GM12878 (cell line): Measurements from ENCODE around the gene ELP6. TPM values are rescaled to one million over a fixed set of nuclear protein-coding genes. Genes with fewer than 3 reads are reported as not detected.

ENCODE experiments used
- ATAC-seq: fragments of 200-7000 bp; cut with Tn5 transposase; 3 replicates; pipeline ENCODE4 v1.9.1; 2020; ENCODE audit warnings: mild to moderate bottlenecking, moderate library complexity
- BruUV-seq: library from RNA; stranded (reverse); fragments of 400-500 nt; replicated peaks from 2 replicates; lab custom pipeline; 2021; lab: Mats Ljungman, UMichigan
- CTCF ChIA-PET: fragments of 300-600 bp; sonication (Branson Sonifier 250); formaldehyde crosslinking; extraction: SDS; loops from one replicate; lab custom pipeline; 2021; ENCODE audit warnings: inconsistent platforms; lab: Yijun Ruan, JAX
- POLR2A ChIA-PET: fragments of 350-600 bp; formaldehyde crosslinking; extraction: SDS; loops from one replicate; lab custom pipeline; 2021; ENCODE audit warnings: inconsistent platforms; lab: Charles Lee
- RAD21 ChIA-PET: fragments of 300-600 bp; sonication (Branson Sonifier 250); formaldehyde crosslinking; loops from one replicate; lab custom pipeline; 2023; ENCODE audit warnings: antibody characterized with exemption; ENCODE audit not compliant: unreplicated experiment; lab: Charles Lee
- SMC1A ChIA-PET: fragments of 300-600 bp; sonication (Branson Sonifier 250); formaldehyde crosslinking; loops from one replicate; lab custom pipeline; 2023; ENCODE audit not compliant: unreplicated experiment, uncharacterized antibody; lab: Charles Lee
- DNase-seq: peaks from one replicate; pipeline ENCODE4 v3.0.0-alpha.2; 2011; ENCODE audit warnings: low read depth, low spot score
- FAIRE-seq: peaks from 3 replicates; lab custom pipeline; 2011; peaks lifted over from hg19 to GRCh38; lab: Jason Lieb, UNC
- H2AFZ ChIP-seq: 2 replicates; pipeline ENCODE4 v1.6.0; 2011; ENCODE audit warnings: low read depth, low read length, control low read depth; ENCODE audit not compliant: control insufficient read depth
- H3K27ac ChIP-seq: 2 replicates; pipeline ENCODE4 v1.5.1; 2011; ENCODE audit warnings: control low read depth; ENCODE audit not compliant: control insufficient read depth, insufficient read depth
- H3K27me3 ChIP-seq, 2 experiments: replicated peaks in 1 of 2; 2 replicates each; pipeline versions ENCODE4 v1.6.0 to v1.6.1; 2011; ENCODE audit warnings: low read length in 1 of 2; ENCODE audit not compliant: control insufficient read depth in 2 of 2, insufficient read depth in 2 of 2
- H3K36me3 ChIP-seq, 2 experiments: 2 replicates each; pipeline ENCODE4 v1.5.1; 2011; ENCODE audit warnings: low read length in 1 of 2; ENCODE audit not compliant: control insufficient read depth in 2 of 2, insufficient read depth in 2 of 2
- H3K4me1 ChIP-seq: 2 replicates; pipeline ENCODE4 v1.6.1; 2011; ENCODE audit warnings: mild to moderate bottlenecking, low read length, moderate library complexity, mixed read lengths; ENCODE audit not compliant: control insufficient read depth, insufficient read depth
- H3K4me2 ChIP-seq: 2 replicates; pipeline ENCODE4 v1.6.0; 2011; ENCODE audit warnings: control low read depth; ENCODE audit not compliant: control insufficient read depth, insufficient read depth
- H3K4me3 ChIP-seq: fragments of 200-600 bp; sonication (generic); 2 replicates; pipeline ENCODE4 v1.5.1; 2016
- H3K79me2 ChIP-seq: 2 replicates; pipeline ENCODE4 v1.6.0; 2011; ENCODE audit warnings: low read length; ENCODE audit not compliant: control insufficient read depth, insufficient read depth
- H3K9ac ChIP-seq: 2 replicates; pipeline ENCODE4 v1.8.0; 2011; ENCODE audit warnings: low read length, control low read depth, mixed read lengths; ENCODE audit not compliant: control insufficient read depth, insufficient read depth
- H3K9me3 ChIP-seq: replicated peaks from 3 replicates; pipeline ENCODE4 v1.5.1; 2011; ENCODE audit warnings: mild to moderate bottlenecking, low read length; ENCODE audit not compliant: control insufficient read depth, insufficient read depth
- H4K20me1 ChIP-seq: 2 replicates; pipeline ENCODE4 v1.6.0; 2011; ENCODE audit not compliant: control insufficient read depth, insufficient read depth
- BACH1 ChIP-seq: fragments of 450-650 bp; IDR thresholded peaks from 2 replicates; pipeline ENCODE4 v1.6.1; 2017; ENCODE audit warnings: mild to moderate bottlenecking, borderline replicate concordance
- BCL11A ChIP-seq: IDR thresholded peaks from 2 replicates; pipeline ENCODE4 v1.6.1; 2011; ENCODE audit warnings: low read depth, low read length
- BRCA1 ChIP-seq: IDR thresholded peaks from 2 replicates; pipeline ENCODE4 v1.6.1; 2011; ENCODE audit warnings: low read depth, low read length, improper control_type of control experiment
- CHD4 ChIP-seq: fragments of 200-600 bp; sonication (generic); IDR thresholded peaks from 2 replicates; pipeline ENCODE4 v1.6.1; 2016; ENCODE audit warnings: mild to moderate bottlenecking
- FOXM1 ChIP-seq: IDR thresholded peaks from 2 replicates; pipeline ENCODE4 v1.6.1; 2012; ENCODE audit warnings: low read depth, mild to moderate bottlenecking, inconsistent platforms, low read length, moderate library complexity
- HDAC6 ChIP-seq: fragments of 200-600 bp; sonication (generic); IDR thresholded peaks from one replicate; pipeline ENCODE4 v1.8.0; 2017; ENCODE audit warnings: antibody characterized with exemption; ENCODE audit not compliant: unreplicated experiment
- IKZF2 ChIP-seq, 2 experiments: fragments of 450-650 bp; IDR thresholded peaks; 2 replicates each; pipeline ENCODE4 v1.6.1; 2017; ENCODE audit warnings: mild to moderate bottlenecking in 2 of 2, moderate library complexity in 2 of 2
- JUND ChIP-seq: IDR thresholded peaks from 2 replicates; pipeline ENCODE4 v1.6.1; 2012; ENCODE audit warnings: low read depth, mild to moderate bottlenecking, low read length, improper control_type of control experiment, moderate library complexity
- KLF5 ChIP-seq: fragments of 450-650 bp; IDR thresholded peaks from 2 replicates; pipeline ENCODE4 v1.6.1; 2014; ENCODE audit warnings: mild to moderate bottlenecking; ENCODE audit not compliant: partially characterized antibody
- MTA3 ChIP-seq: IDR thresholded peaks from 2 replicates; pipeline ENCODE4 v1.6.1; 2012; ENCODE audit warnings: low read length, inconsistent platforms, borderline replicate concordance
- MXI1 ChIP-seq: fragments of 150-350 bp; IDR thresholded peaks from 2 replicates; pipeline ENCODE4 v1.6.1; 2011; ENCODE audit warnings: low read depth, mild to moderate bottlenecking, inconsistent platforms, low read length, improper control_type of control experiment
- NBN ChIP-seq: fragments of 450-650 bp; IDR thresholded peaks from 2 replicates; pipeline ENCODE4 v1.6.1; 2016
- NRF1 ChIP-seq: conservative IDR thresholded peaks from 2 replicates; pipeline ENCODE4 v1.6.1; 2011; ENCODE audit warnings: mild to moderate bottlenecking, low read depth, low read length, improper control_type of control experiment
- POLR2AphosphoS5 ChIP-seq: IDR thresholded peaks from 2 replicates; pipeline ENCODE4 v1.6.1; 2011; ENCODE audit warnings: mild to moderate bottlenecking, low read length, inconsistent platforms
- RUNX3 ChIP-seq: IDR thresholded peaks from 2 replicates; pipeline ENCODE4 v1.6.1; 2012; ENCODE audit warnings: low read length, inconsistent platforms
- SIN3A ChIP-seq: IDR thresholded peaks from 2 replicates; pipeline ENCODE4 v1.6.1; 2012; ENCODE audit warnings: low read depth, low read length, improper control_type of control experiment
- ZNF24 ChIP-seq: fragments of 450-650 bp; IDR thresholded peaks from 2 replicates; pipeline ENCODE4 v1.6.1; 2017; ENCODE audit warnings: antibody characterized with exemption, mild to moderate bottlenecking
- WGBS: methylation state at CpG from one replicate; pipeline ENCODE4 v1.1.6; 2016; ENCODE audit warnings: low lambda C conversion rate; ENCODE audit not compliant: insufficient replicate concordance, insufficient coverage; ENCODE audit errors: missing lambda C conversion rate; 5-methylcytosine and 5-hydroxymethylcytosine counted together
- in situ Hi-C: fragments of 300-500 bp; cut with MboI; formaldehyde crosslinking; loops from 9 replicates; pipeline ENCODE4 v1.14.3; 2018; ENCODE audit warnings: mixed read lengths
- intact Hi-C: fragments of 100-400 bp; cut with micrococcal nuclease; formaldehyde crosslinking; loops from one replicate; pipeline ENCODE4 v1.14.2; 2022; ENCODE audit not compliant: unreplicated experiment
- polyA plus RNA-seq, 11 experiments: library from polyadenylated mRNA; depleted of rRNA in 4 of 11; unstranded in 6 of 11; stranded (reverse) in 5 of 11; fragments of >200 nt; fragmentation: Nextera tagmentation in 4 of 11; fragmentation: Illumina TruSeq in 1 of 11; extraction: Ambion mirVana in 4 of 11; extraction: Trizol in 1 of 11; gene quantifications; 1 replicate in 1 of 11; 2 replicates in 10 of 11; pipeline versions ENCODE4 v1.2.1 to v1.2.3, GENCODE V29; 2011 to 2016; ENCODE audit warnings: inconsistent platforms in 2 of 11, missing spikeins in 2 of 11, low read depth in 1 of 11
- total RNA-seq, 4 experiments: library from RNA; depleted of rRNA in 3 of 4; stranded (reverse); fragments of >200 nt in 3 of 4; fragmentation: Illumina TruSeq in 1 of 4; extraction: Trizol in 1 of 4; gene quantifications; 2 replicates each; pipeline versions ENCODE4 v1.2.1 to v1.2.3, GENCODE V29; 2013 to 2021
- TF ChIP-seq, protein P1 (sequence below): fragments of 450-650 bp; IDR thresholded peaks from 2 replicates; pipeline ENCODE4 v1.6.1; 2017; ENCODE audit warnings: mild to moderate bottlenecking, moderate library complexity
- TF ChIP-seq, protein P2 (sequence below): IDR thresholded peaks from 2 replicates; pipeline ENCODE4 v1.6.1; 2011; ENCODE audit warnings: mild to moderate bottlenecking, low read depth, low read length, moderate library complexity; ENCODE audit not compliant: insufficient replicate concordance
- TF ChIP-seq, protein P3 (sequence below): fragments of 450-650 bp; IDR thresholded peaks from 2 replicates; pipeline ENCODE4 v1.6.1; 2018; ENCODE audit warnings: borderline replicate concordance, mild to moderate bottlenecking; ENCODE audit not compliant: partially characterized antibody

The ELP6 gene
- total and polyA plus RNA-seq, 10 of the 15 experiments (the other 5 are each of a cell fraction or from before 2014, with no cell fraction given), result 39.5 to 83.3 (median 50.2) TPM

DNA sequence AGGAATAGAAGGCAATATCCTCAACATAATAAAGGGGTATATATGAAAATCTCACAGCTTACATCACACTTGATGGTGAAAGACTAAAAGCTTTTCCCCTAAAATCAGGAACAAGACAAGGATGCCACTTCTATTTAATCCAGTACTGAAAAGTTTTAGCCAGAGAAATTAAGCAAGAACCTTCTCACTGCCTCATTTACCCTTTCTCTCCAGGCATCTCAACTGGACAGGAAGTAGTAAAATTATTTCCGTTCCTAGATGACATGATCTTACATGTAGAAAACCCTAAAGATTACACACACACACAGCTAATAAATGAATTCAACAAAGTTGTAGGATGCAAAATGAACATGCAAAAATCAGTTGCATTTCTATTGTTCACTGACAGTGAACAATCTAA is 48.9 kb downstream of the ELP6 start:
- FAIRE-seq (no peak), ATAC-seq (no peak), DNase-seq (no peak)
- SMC1A ChIA-PET, result interaction anchor here (4.6 kb wide), 1 partner anchor 43 kb away, joined by 21 read pairs; no protein-coding TSS in a partner anchor
- TF ChIP-seq MXI1 (no peak), BRCA1 (no peak), BACH1 (no peak), HDAC6 (no peak), NBN (no peak), KLF5 (no peak), ZNF24 (no peak), CHD4 (no peak), IKZF2 (IDR thresholded peaks at IDR 0.05) (no peak), FOXM1 (no peak), SIN3A (no peak), MTA3 (no peak), JUND (no peak), RUNX3 (no peak), POLR2AphosphoS5 (no peak), BCL11A (no peak), NRF1 (no peak)
- TF ChIP-seq, protein P1, sequence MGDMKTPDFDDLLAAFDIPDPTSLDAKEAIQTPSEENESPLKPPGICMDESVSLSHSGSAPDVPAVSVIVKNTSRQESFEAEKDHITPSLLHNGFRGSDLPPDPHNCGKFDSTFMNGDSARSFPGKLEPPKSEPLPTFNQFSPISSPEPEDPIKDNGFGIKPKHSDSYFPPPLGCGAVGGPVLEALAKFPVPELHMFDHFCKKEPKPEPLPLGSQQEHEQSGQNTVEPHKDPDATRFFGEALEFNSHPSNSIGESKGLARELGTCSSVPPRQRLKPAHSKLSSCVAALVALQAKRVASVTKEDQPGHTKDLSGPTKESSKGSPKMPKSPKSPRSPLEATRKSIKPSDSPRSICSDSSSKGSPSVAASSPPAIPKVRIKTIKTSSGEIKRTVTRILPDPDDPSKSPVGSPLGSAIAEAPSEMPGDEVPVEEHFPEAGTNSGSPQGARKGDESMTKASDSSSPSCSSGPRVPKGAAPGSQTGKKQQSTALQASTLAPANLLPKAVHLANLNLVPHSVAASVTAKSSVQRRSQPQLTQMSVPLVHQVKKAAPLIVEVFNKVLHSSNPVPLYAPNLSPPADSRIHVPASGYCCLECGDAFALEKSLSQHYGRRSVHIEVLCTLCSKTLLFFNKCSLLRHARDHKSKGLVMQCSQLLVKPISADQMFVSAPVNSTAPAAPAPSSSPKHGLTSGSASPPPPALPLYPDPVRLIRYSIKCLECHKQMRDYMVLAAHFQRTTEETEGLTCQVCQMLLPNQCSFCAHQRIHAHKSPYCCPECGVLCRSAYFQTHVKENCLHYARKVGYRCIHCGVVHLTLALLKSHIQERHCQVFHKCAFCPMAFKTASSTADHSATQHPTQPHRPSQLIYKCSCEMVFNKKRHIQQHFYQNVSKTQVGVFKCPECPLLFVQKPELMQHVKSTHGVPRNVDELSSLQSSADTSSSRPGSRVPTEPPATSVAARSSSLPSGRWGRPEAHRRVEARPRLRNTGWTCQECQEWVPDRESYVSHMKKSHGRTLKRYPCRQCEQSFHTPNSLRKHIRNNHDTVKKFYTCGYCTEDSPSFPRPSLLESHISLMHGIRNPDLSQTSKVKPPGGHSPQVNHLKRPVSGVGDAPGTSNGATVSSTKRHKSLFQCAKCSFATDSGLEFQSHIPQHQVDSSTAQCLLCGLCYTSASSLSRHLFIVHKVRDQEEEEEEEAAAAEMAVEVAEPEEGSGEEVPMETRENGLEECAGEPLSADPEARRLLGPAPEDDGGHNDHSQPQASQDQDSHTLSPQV, result no peak
- TF ChIP-seq, protein P2, sequence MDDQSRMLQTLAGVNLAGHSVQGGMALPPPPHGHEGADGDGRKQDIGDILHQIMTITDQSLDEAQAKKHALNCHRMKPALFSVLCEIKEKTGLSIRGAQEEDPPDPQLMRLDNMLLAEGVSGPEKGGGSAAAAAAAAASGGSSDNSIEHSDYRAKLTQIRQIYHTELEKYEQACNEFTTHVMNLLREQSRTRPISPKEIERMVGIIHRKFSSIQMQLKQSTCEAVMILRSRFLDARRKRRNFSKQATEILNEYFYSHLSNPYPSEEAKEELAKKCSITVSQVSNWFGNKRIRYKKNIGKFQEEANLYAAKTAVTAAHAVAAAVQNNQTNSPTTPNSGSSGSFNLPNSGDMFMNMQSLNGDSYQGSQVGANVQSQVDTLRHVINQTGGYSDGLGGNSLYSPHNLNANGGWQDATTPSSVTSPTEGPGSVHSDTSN, result no peak
- TF ChIP-seq, protein P3, sequence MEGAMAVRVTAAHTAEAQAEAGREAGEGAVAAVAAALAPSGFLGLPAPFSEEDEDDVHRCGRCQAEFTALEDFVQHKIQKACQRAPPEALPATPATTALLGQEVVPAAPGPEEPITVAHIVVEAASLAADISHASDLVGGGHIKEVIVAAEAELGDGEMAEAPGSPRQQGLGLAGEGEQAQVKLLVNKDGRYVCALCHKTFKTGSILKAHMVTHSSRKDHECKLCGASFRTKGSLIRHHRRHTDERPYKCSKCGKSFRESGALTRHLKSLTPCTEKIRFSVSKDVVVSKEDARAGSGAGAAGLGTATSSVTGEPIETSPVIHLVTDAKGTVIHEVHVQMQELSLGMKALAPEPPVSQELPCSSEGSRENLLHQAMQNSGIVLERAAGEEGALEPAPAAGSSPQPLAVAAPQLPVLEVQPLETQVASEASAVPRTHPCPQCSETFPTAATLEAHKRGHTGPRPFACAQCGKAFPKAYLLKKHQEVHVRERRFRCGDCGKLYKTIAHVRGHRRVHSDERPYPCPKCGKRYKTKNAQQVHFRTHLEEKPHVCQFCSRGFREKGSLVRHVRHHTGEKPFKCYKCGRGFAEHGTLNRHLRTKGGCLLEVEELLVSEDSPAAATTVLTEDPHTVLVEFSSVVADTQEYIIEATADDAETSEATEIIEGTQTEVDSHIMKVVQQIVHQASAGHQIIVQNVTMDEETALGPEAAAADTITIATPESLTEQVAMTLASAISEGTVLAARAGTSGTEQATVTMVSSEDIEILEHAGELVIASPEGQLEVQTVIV, result no peak
- no peaks in the 10 kb centered on the region for H3K27me3 ChIP-seq
- no peak overlapping the region for H2AFZ ChIP-seq
- no peak overlapping the region for H3K9ac ChIP-seq
- RAD21 ChIA-PET, result no interaction called here
- H3K27ac ChIP-seq, result no peak overlapping the region
- no peaks in the 10 kb centered on the region; a peak in 1 of 4 replicates for H3K36me3 ChIP-seq
- no peak overlapping the region for H3K4me3 ChIP-seq
- H4K20me1 ChIP-seq, result no peaks in the 10 kb centered on the region
- peaks cover 42% of the 10 kb centered on the region for H3K79me2 ChIP-seq
- peaks cover 20% of the 10 kb centered on the region for H3K4me1 ChIP-seq
- no peak overlapping the region for H3K4me2 ChIP-seq
- CTCF ChIA-PET, result interaction anchor here (0.6 to 2.2 kb wide), 2 partner anchors 43 to 58 kb away, joined by 3 to 24 read pairs; no protein-coding TSS in a partner anchor
- BruUV-seq, result no TSS peak
- H3K9me3 ChIP-seq, result peaks cover 17% of the 10 kb centered on the region; the same call in 2 of the 3 replicates
- POLR2A ChIA-PET, result no interaction called here
- 5% methylated on average over 1 of the region's 1 CpG for WGBS
- in situ Hi-C loops, result no loop called here
- intact Hi-C loops, result no loop called here
